ENCODE measurements around the gene FDXR.

FDXR gene

DNA sequence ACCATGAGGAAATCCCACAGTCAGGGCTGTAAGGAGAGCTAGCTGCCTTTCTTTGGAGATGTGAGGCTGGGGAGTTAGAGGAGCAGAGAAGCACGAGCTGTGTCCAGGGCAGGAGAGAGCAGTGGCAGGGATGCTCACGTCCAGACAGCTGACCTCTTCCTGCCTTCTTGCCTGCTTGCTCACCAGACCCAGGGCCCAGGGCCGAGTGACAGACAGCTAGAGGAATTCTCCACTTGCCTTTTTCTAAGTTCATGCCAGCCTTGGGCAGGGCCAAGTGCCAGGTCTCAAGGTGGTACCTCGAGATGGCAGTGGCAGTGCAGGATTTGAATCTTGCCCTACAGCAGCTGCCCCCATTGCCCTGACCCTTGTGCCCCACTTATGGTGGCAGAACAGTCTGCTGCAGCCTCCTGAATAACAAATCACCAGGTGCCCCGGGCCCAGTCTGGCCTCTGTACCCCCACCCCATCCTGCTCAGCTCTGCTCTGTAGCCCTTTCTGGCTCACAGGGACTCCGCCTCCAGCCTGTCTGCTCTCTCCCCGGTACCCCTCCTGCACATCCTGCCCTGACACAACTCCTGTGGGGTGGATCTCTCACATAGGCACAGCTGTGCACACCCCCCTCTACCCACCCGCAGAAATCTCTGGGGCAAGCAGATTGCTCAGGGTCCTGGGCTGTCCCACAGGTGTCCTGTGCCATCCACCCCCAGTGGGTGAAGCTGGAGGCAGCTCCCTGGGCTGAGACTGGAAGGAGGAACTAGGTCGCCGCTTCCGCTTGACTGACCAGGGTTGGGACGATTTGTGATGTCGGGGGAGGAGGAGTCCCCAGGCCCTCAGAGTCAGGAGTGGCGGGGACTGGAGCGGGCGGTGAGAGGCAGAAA lies 39.1 kb downstream of the FDXR start:
- TF ChIP-seq GATA1 (IDR thresholded peaks at IDR 0.05; ENCODE audit: low read depth, low read length), result no peak
- TF ChIP-seq POLR2A (IDR thresholded peaks at IDR 0.05; ENCODE audit: low read length), result no peak

GRCh38 chr17:74832421-74832820 lies 40.4 kb downstream of the FDXR start:
- TF ChIP-seq POLR2A (IDR thresholded peaks at IDR 0.05; ENCODE audit: low read length), result no peak
- no peak for TF ChIP-seq GATA1 (IDR thresholded peaks at IDR 0.05; ENCODE audit: low read depth, low read length)
- DNase-seq, result no peak

More for the DNA sequence above, 39.1 kb downstream of the FDXR start:
- no peak for DNase-seq

- DNase-seq, result no peak
- no peak for TF ChIP-seq GATA1 (IDR thresholded peaks at IDR 0.05; ENCODE audit: low read depth, low read length)
- TF ChIP-seq POLR2A (IDR thresholded peaks at IDR 0.05; ENCODE audit: low read length), result no peak
These were observed 41.2 kb downstream of the FDXR start for GRCh38 chr17:74831444-74832146.

GRCh38 chr17:74830861-74831260 lies 41.9 kb downstream of the FDXR start:
- no peak for DNase-seq
- TF ChIP-seq POLR2A (IDR thresholded peaks at IDR 0.05; ENCODE audit: low read length), result no peak

DNA sequence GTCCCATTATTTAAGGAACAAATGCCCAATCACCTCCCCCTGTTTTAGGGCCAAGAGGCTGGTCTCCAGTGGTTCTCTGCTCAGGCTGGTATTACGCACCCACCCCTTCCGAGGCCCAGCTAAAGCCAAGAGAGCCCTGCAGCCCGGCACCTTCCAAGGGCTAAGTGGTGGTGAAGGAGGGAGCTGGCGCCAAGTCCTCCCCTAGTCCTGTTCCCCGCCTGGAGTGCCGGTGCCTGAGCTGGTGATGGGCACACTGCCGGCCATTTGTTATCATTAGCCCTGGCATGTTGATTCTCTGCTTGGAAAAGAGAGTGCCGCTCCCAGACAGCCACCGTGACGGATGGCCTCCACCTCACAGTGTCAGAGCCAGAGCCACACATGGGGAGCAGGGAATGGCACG lies 45.0 kb downstream of the FDXR start:
- DNase-seq, result no peak
- TF ChIP-seq GATA1 (IDR thresholded peaks at IDR 0.05; ENCODE audit: low read depth, low read length) (no peak), POLR2A (IDR thresholded peaks at IDR 0.05; ENCODE audit: low read length) (no peak)

- TF ChIP-seq GATA1 (IDR thresholded peaks at IDR 0.05; ENCODE audit: low read depth, low read length) (no peak), POLR2A (IDR thresholded peaks at IDR 0.05; ENCODE audit: low read length) (no peak)
- no peak for DNase-seq
These were observed 46.7 kb downstream of the FDXR start for GRCh38 chr17:74825952-74826719.

- TF ChIP-seq GATA1 (IDR thresholded peaks at IDR 0.05; ENCODE audit: low read depth, low read length) (no peak), POLR2A (IDR thresholded peaks at IDR 0.05; ENCODE audit: low read length) (no peak)
These were observed 47.7 kb downstream of the FDXR start for GRCh38 chr17:74824961-74825627.

GRCh38 chr17:74822939-74823367 lies 49.8 kb downstream of the FDXR start:
- TF ChIP-seq GATA1 (IDR thresholded peaks at IDR 0.05; ENCODE audit: low read depth, low read length) (no peak), POLR2A (IDR thresholded peaks at IDR 0.05; ENCODE audit: low read length) (no peak)
- no peak for DNase-seq

More at GRCh38 chr17:74824961-74825627, 47.7 kb downstream of the FDXR start:
- DNase-seq, result no peak

GRCh38 chr17:74822335-74822938 lies 50.4 kb downstream of the FDXR start:
- no peak for DNase-seq
- TF ChIP-seq GATA1 (IDR thresholded peaks at IDR 0.05; ENCODE audit: low read depth, low read length), result no peak
- TF ChIP-seq POLR2A (IDR thresholded peaks at IDR 0.05; ENCODE audit: low read length), result no peak

DNA sequence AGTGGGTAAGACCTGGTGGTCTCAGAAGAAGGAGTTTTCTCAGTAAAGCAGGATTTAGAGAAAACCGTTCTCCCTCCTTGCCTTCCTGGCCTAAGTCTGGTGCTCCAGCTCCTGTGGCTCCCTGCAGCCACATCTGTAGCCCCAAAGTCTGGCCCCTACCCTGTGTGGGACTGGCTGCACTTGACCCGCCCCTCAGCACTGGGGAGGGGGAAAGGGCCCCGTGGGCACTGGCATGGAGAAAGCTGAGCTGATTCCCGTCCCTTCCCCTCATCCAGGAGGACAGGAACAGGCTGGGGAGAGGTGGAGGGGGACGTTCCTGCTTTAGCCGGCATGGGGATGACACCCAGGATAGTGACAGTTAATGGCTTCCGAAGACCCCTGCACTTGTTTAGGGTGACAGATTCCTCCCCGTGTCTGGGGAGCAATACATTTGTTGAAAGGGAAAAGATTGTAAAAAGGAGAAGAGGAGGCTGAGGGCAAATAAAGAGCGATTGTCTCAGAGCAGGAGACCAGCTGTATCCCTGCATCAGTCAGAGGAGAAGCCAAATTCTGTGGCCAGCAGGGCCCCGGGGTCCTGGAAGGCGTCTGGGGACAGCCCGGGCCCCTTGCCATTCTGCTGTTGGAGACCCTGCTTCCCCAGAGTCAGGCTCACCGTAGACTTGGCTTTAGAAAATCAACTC lies 51.0 kb downstream of the FDXR start:
- DNase-seq, result no peak
- TF ChIP-seq POLR2A (IDR thresholded peaks at IDR 0.05; ENCODE audit: low read length) (no peak), GATA1 (IDR thresholded peaks at IDR 0.05; ENCODE audit: low read depth, low read length) (no peak)

GRCh38 chr17:74819801-74820436 lies 52.9 kb downstream of the FDXR start:
- TF ChIP-seq GATA1 (IDR thresholded peaks at IDR 0.05; ENCODE audit: low read depth, low read length), result no peak
- no peak for TF ChIP-seq POLR2A (IDR thresholded peaks at IDR 0.05; ENCODE audit: low read length)
- DNase-seq, result no peak

DNA sequence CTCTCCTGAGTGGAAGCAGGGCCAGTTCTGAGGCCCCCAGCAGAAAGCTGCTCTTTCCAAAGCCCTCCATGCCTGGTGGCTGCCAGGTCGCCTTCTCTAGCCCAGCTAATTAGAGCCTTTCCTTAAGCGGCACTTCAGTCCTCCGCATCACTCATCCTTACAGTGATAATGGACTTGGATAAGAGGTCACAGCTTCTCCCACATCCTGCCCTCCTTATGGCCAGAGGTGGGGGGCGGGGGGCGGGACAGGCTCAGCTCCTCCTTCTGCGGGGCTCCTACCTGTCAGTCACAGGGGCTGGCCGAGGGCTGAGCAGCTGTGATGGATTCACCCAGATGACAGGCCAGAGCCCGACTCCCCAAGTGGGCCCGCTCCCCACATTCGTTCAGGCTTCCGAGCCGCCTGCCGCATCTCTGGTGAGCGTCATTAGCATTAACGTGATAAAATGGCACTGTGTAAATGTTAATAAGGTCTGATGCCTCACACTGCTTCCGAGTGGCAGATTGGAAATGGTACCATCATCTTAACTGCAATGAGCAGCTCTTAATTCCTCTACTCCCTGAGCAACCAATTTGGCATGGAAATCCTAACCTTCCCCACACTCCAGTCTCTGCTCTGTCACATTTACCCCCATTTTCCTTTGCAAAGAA lies 54.4 kb downstream of the FDXR start:
- DNase-seq, result no peak
- TF ChIP-seq GATA1 (IDR thresholded peaks at IDR 0.05; ENCODE audit: low read depth, low read length) (no peak), POLR2A (IDR thresholded peaks at IDR 0.05; ENCODE audit: low read length) (no peak)

Measured in erythroblast (primary cell).